Skeletal muscle satellite cell (primary cell): Measurements from ENCODE around the gene ATP10B.

Experiments
- H3K27me3 ChIP-seq: 2 replicates; pipeline ENCODE4 v1.7.0; 2013; ENCODE audit warnings: low read length; ENCODE audit not compliant: control insufficient read depth, insufficient read depth
- H3K36me3 ChIP-seq: 2 replicates; pipeline ENCODE4 v1.7.0; 2013; ENCODE audit warnings: mild to moderate bottlenecking, control low read depth, low read length; ENCODE audit not compliant: insufficient read depth
- H3K4me1 ChIP-seq: 2 replicates; pipeline ENCODE4 v1.7.0; 2013; ENCODE audit warnings: low read length; ENCODE audit not compliant: control insufficient read depth, insufficient read depth
- H3K4me2 ChIP-seq: 2 replicates; pipeline ENCODE4 v1.7.0; 2013; ENCODE audit warnings: mild to moderate bottlenecking, low read length
- H3K4me3 ChIP-seq: 2 replicates; pipeline ENCODE4 v1.7.0; 2013; ENCODE audit warnings: low read length
- H3K9ac ChIP-seq: 2 replicates; pipeline ENCODE4 v1.7.0; 2013; ENCODE audit warnings: mild to moderate bottlenecking, low read depth, low read length, moderate library complexity
- H3K9me3 ChIP-seq: replicated peaks from 2 replicates; pipeline ENCODE4 v1.7.0; 2013; ENCODE audit warnings: mild to moderate bottlenecking, control low read depth, low read length

Gene ATP10B

GRCh38 chr5:160774666-160775315 lies 77.2 kb downstream of the ATP10B start:
- Histone ChIP-seq H3K9me3 (peaks cover 7% of the 10 kb centered on the region), H3K4me1 (no peaks in the 10 kb centered on the region), H3K36me3 (no peaks in the 10 kb centered on the region), H3K27me3 (no peaks in the 10 kb centered on the region), H3K9ac (no peak overlapping the region), H3K4me2 (no peak overlapping the region), H3K4me3 (no peak overlapping the region)

- Histone ChIP-seq H3K4me3 (no peak overlapping the region), H3K27me3 (no peaks in the 10 kb centered on the region), H3K36me3 (no peaks in the 10 kb centered on the region), H3K9me3 (peaks cover 7% of the 10 kb centered on the region), H3K4me1 (no peaks in the 10 kb centered on the region), H3K4me2 (no peak overlapping the region), H3K9ac (no peak overlapping the region)
These were observed 78.2 kb downstream of the ATP10B start for GRCh38 chr5:160773646-160774410.

GRCh38 chr5:160772854-160773253 lies 79.2 kb downstream of the ATP10B start:
- H3K4me2 ChIP-seq, result no peak overlapping the region
- peaks cover 7% of the 10 kb centered on the region for H3K9me3 ChIP-seq
- H3K36me3 ChIP-seq, result no peaks in the 10 kb centered on the region
- no peaks in the 10 kb centered on the region for H3K27me3 ChIP-seq
- H3K4me1 ChIP-seq, result no peaks in the 10 kb centered on the region
- no peak overlapping the region for H3K9ac ChIP-seq
- no peak overlapping the region for H3K4me3 ChIP-seq

- no peak overlapping the region for H3K4me3 ChIP-seq
- no peaks in the 10 kb centered on the region for H3K36me3 ChIP-seq
- no peaks in the 10 kb centered on the region for H3K27me3 ChIP-seq
- peaks cover 7% of the 10 kb centered on the region for H3K9me3 ChIP-seq
- no peaks in the 10 kb centered on the region for H3K4me1 ChIP-seq
- no peak overlapping the region for H3K9ac ChIP-seq
- no peak overlapping the region for H3K4me2 ChIP-seq
These were observed 81.3 kb downstream of the ATP10B start for GRCh38 chr5:160770718-160771117.

- Histone ChIP-seq H3K9me3 (peaks cover 3% of the 10 kb centered on the region), H3K36me3 (no peaks in the 10 kb centered on the region), H3K4me1 (no peaks in the 10 kb centered on the region), H3K9ac (no peak overlapping the region), H3K4me3 (no peak overlapping the region), H3K4me2 (no peak overlapping the region), H3K27me3 (no peaks in the 10 kb centered on the region)
These were observed 82.7 kb downstream of the ATP10B start for GRCh38 chr5:160769301-160769700.

GRCh38 chr5:160767062-160767461 lies 84.9 kb downstream of the ATP10B start:
- Histone ChIP-seq H3K27me3 (no peaks in the 10 kb centered on the region), H3K4me1 (no peaks in the 10 kb centered on the region), H3K36me3 (no peaks in the 10 kb centered on the region), H3K4me3 (no peak overlapping the region), H3K9ac (no peak overlapping the region), H3K4me2 (no peak overlapping the region), H3K9me3 (no peaks in the 10 kb centered on the region)

- no peak overlapping the region for H3K4me3 ChIP-seq
- H3K4me1 ChIP-seq, result no peaks in the 10 kb centered on the region
- no peak overlapping the region for H3K9ac ChIP-seq
These were observed 92.0 kb downstream of the ATP10B start for GRCh38 chr5:160760008-160760407.

GRCh38 chr5:160757194-160757593 lies 94.8 kb downstream of the ATP10B start:
- Histone ChIP-seq H3K27me3 (no peaks in the 10 kb centered on the region), H3K36me3 (no peaks in the 10 kb centered on the region), H3K4me2 (no peak overlapping the region), H3K4me1 (no peaks in the 10 kb centered on the region), H3K9ac (no peak overlapping the region), H3K9me3 (peaks cover 4% of the 10 kb centered on the region), H3K4me3 (no peak overlapping the region)

More at GRCh38 chr5:160760008-160760407, 92.0 kb downstream of the ATP10B start:
- peaks cover 4% of the 10 kb centered on the region for H3K9me3 ChIP-seq
- no peaks in the 10 kb centered on the region for H3K36me3 ChIP-seq
- no peaks in the 10 kb centered on the region for H3K27me3 ChIP-seq
- no peak overlapping the region for H3K4me2 ChIP-seq

GRCh38 chr5:160750938-160751657 lies 100.9 kb downstream of the ATP10B start:
- H3K36me3 ChIP-seq, result no peaks in the 10 kb centered on the region
- no peak overlapping the region for H3K4me3 ChIP-seq
- no peaks in the 10 kb centered on the region for H3K27me3 ChIP-seq
- H3K4me2 ChIP-seq, result no peak overlapping the region
- H3K9ac ChIP-seq, result no peak overlapping the region
- H3K4me1 ChIP-seq, result no peaks in the 10 kb centered on the region
- no peaks in the 10 kb centered on the region for H3K9me3 ChIP-seq

- no peaks in the 10 kb centered on the region for H3K4me1 ChIP-seq
- H3K9ac ChIP-seq, result no peak overlapping the region
- H3K4me3 ChIP-seq, result no peak overlapping the region
- H3K9me3 ChIP-seq, result no peaks in the 10 kb centered on the region
- H3K36me3 ChIP-seq, result no peaks in the 10 kb centered on the region
- H3K27me3 ChIP-seq, result no peaks in the 10 kb centered on the region
- H3K4me2 ChIP-seq, result no peak overlapping the region
These were observed 102.3 kb downstream of the ATP10B start for GRCh38 chr5:160749682-160750081.

- H3K9me3 ChIP-seq, result no peaks in the 10 kb centered on the region
- H3K27me3 ChIP-seq, result no peaks in the 10 kb centered on the region
- H3K4me1 ChIP-seq, result no peaks in the 10 kb centered on the region
- no peaks in the 10 kb centered on the region for H3K36me3 ChIP-seq
- H3K9ac ChIP-seq, result no peak overlapping the region
- no peak overlapping the region for H3K4me2 ChIP-seq
- H3K4me3 ChIP-seq, result no peak overlapping the region
These were observed 103.0 kb downstream of the ATP10B start for GRCh38 chr5:160749026-160749425.
